Myocyte (in vitro differentiated cells): ENCODE measurements around the gene ZNF208. TPM values are rescaled to one million over a fixed set of nuclear protein-coding genes. Genes with fewer than 3 reads are reported as not detected.
"Not testable (repeated sequence)": the region's sequence is repeated elsewhere in the genome, so short reads cannot be mapped to it uniquely, and the experiment has no call there.

Experiments used
- DNase-seq: peaks from one replicate; pipeline ENCODE4 v3.0.0-alpha.2; 2012; ENCODE audit warnings: low read depth
- polyA plus RNA-seq: library from polyadenylated mRNA; unstranded; fragments of >200 nt; gene quantifications from one replicate; pipeline ENCODE4 v1.2.1, GENCODE V29; 2012; ENCODE audit warnings: missing spikeins
- total RNA-seq: library from RNA; depleted of rRNA; stranded (reverse); fragments of >200 nt; gene quantifications from 2 replicates; pipeline ENCODE4 v1.2.3, GENCODE V29; 2014

The ZNF208 gene
- not detected in 2 replicates for total RNA-seq
- not detected for polyA plus RNA-seq

GRCh38 chr19:22010437-22011143, at the start of gene ZNF208:
ZNF208 (minus strand) TSS chr19:22010943; CDS start chr19:22010794, 149 bp downstream.
- not testable (repeated sequence) for DNase-seq

- no peak for DNase-seq
Observed at GRCh38 chr19:22052644-22053013, 41.9 kb upstream of the ZNF208 start.

GRCh38 chr19:22041151-22041550, 30.4 kb upstream of the ZNF208 start:
- not testable (repeated sequence) for DNase-seq

GRCh38 chr19:22030680-22031079, 19.9 kb upstream of the ZNF208 start:
- DNase-seq = no peak

DNA sequence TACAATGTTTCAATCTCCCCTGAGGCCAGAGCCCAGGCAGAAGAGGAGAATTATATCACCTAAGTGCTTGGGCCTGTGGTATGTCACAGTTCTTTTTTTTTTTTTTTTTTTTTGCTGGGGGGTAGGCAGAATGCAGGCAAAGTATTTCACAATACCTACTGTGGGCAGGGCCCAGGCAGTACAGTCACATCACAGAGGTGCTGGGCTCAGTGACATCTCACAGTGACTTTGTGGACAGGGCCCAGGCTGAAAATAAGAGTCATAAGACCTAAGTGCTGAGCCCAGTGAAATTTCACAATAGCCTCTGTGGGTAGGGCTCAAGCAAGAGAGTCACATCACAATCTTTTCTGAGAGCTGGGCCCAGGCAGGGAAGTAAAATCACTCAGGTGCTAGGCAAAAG, 15.9 kb upstream of the ZNF208 start:
- no peak for DNase-seq

GRCh38 chr19:22025539-22025938, 14.8 kb upstream of the ZNF208 start:
- DNase-seq = not testable (repeated sequence)

- no peak for DNase-seq
Observed at GRCh38 chr19:21970466-21970865, 40.3 kb downstream of the ZNF208 start.

- peak; percentile 3 for DNase-seq
Observed at GRCh38 chr19:21947775-21948174, 63.0 kb downstream of the ZNF208 start.

DNA sequence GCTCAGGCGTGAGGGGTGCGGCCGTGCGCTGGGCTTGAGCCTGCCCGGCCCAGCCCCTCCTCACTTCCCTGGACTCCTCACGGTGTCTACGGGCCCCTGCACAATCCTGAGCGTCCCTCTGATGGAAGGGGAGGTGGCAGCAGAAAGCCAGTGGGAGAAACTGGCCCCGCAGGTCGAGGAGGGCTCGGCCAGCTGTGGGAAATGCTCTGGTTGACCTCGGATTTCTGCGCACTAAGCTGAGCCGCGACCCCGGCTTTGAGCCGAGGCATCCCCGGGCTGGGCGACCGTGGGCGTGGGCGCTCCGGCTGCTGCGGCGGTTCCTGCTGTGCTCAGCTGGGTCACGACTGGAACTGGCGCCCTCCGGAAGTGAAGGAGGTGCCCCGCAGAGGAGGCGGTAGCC, 70.1 kb downstream of the ZNF208 start:
- DNase-seq = no peak

DNA sequence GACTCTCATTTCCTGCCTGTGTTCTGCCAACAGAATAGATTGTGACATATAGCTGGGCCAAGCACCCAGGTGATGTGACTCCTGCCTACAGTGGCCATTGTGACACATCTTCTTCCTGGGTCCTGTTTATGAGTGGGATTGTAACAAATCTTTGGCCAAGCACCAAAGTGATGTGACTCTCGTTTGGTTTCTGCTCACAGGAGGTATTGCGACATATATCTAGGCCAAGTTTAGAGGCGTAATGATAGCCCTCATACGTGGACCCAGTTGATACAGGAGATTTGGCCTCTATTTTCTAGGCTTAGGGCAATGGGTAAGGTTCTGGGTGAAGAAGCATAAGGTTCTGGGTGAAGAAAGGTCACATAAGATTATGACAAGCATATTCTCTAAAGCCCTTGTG, 76.2 kb downstream of the ZNF208 start:
- DNase-seq = no peak

DNA sequence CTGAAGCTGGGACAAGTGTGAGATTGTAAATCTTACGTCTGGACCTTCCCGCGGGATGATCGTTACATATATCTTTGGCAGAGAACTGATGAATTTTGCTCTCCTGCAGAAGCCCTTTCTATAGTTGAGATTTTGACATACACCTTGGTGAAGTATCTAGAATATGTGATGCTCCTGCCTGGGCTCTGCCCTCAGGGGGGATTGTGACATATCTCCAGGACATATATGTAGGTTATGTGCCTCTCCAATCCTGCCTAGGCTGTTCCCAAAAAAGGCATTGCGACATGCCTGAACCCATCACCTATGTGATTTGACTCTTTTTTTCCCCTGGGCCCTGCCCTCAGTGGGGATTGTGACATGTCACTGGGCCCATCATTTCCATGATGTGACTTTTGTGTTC, 76.6 kb downstream of the ZNF208 start:
- no peak for DNase-seq

DNA sequence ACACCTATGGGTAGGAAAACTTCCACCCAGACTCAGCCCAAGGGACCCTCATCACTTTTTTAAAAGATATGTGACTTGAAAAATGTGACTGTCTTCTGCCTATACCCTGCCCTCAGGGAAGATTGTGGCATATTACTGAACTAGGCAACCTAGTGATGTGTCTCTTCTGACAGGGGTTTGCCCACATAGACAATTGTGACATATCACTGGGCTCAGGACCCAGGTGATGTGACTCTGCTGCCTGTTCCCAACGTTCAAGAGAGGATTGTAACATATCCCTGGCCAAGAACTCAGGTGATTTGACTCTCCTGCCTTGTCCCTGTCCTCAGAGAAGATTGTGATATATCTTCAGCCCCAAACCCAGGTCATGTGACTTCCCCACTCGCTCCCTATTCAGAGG, 88.5 kb downstream of the ZNF208 start:
- no peak for DNase-seq

DNA sequence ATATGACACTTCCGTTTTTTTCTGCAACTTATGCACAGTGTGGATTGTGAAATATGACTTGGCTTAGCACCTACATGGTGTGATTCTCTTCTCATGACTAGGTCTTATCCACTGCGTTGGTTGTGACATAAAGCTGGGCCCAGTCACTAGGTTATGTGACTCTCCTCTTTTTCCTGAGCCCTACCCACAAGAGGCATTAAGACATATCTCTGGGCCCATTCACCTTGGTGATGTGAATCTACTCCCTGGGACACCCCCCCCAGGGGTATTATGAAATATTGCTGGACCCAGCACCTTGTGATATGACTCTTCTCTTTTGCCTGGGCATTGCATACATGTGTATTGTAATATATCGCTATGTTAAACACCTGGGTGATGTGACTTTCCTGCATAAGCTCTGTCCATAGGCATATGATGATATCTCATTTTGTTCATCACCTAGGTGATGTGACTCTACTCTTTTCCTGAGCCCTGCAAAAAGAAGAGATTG, 89.0 kb downstream of the ZNF208 start:
- DNase-seq = no peak

DNA sequence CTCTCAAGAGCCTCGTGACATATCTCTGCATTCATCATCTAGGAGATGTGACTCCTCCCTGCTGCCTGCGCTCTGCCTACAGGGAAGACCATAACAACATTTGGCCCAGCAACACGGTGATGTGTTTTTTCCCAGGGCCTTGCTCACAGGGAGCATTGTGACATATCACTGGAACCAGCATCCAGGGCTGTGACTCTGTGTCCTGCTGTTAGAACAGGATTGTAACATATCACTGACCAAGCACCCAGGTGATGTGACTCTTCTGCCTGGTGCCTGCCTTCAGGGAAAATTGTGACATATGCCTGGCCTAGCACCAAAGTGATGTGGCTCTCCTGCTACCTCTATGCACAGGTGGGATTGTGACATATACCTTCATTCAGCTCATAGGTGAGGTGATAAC, 95.3 kb downstream of the ZNF208 start:
- no peak for DNase-seq

DNA sequence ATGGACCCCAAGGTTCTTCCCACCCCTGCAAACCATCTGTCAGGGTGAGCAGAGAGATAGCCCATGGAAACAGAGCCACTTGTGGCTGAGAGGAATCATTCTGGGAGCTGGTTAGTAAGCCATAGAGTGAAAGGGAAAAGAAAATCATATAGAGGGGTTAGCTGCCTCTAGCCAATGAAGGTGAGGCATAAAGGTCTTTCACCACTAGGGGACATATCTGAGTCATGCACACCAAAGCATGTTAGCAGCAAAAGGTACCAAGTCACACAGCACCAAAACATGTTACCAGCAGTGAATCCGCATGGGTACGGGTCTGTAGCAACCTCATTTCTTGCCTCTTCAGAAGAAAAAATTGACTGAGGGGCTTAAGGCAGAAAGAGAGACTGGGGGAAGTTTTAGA, 98.1 kb downstream of the ZNF208 start:
- no peak for DNase-seq

DNA sequence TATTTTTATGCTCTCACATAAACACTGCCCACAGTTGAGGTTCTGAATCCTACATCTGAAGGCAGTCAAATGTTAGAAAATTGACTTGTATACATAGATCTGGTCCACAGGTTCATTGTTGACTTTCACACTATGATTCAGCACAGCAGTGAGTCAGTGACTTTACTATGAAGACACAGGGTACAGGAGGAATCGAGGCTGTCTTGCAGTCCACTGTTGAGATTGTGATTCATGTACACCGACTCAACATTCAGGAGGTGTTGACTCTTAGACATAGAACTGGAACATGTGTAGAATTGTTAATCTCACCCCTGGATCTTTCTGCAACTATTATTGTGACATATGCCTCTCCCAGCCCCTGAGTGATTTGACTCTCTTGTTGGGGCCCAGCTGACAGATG, 100.4 kb downstream of the ZNF208 start:
- no peak for DNase-seq

DNA sequence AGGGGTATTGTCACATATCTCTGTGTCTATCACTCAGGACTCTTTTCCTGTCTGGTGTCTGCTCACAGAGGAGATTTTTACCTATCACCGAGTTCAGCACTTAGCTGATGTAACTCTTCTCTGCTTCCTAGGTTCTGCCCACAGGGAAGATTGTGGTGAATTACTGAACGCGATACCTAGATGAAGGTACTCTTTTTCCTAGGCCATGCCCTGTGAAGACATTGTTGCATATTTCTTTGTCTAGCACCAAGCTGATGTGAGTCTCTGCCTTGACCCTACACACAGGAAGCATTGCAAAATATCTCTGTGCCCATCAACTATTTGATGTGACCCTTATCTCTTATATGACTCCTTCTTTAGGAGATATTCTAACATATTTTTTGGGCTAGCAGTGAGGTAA, 102.7 kb downstream of the ZNF208 start:
- no peak for DNase-seq

- DNase-seq = no peak
Observed at GRCh38 chr19:21907516-21907915, 103.2 kb downstream of the ZNF208 start.

GRCh38 chr19:21902571-21902970, 108.2 kb downstream of the ZNF208 start:
- no peak for DNase-seq

DNA sequence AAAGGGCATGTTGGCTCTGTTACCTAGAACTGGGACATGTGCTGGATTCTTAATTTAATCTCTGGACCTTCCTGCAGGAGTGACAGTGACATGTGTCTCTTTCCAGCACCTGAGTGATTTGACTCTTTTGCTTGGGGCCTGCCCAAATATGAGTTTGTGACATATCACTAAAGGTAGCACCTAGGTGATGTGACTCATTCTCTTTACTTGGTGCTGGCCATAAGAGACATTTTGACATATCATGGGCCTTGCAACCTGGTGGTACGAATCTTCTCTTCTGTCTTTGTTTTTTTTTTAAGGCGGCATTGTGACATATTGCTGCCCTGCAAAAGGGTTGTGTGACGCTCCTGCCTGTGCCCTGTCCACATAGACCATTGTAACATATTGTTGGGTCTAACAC, 108.9 kb downstream of the ZNF208 start:
- no peak for DNase-seq

- DNase-seq = no peak
Observed at GRCh38 chr19:21900401-21900800, 110.3 kb downstream of the ZNF208 start.

DNA sequence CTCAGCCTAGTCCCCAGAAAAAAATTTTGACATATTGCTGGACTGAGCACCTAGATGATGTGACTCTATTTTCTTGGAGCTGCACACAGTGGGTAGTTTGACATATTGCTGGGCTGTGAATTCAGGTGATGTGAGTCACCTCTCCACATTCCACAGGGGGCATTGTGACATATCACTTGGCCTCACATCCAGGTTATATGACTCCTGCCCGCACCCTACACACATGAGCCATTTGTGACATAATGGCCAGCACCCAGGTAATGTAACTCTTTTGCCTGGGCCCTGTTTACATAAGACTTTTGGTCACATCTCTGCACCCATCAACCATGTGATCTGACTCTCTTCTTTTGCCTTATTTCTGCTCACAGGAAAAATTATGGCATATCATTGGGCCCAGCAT, 119.7 kb downstream of the ZNF208 start:
- no peak for DNase-seq

GRCh38 chr19:21890017-21890416, 120.7 kb downstream of the ZNF208 start:
- not testable (repeated sequence) for DNase-seq
